HG03039 (cell line): ENCODE results near the gene DHDH.
A peak's percentile ranks its signal among the peaks of the same experiment; 100 is the strongest.

ENCODE experiments used
- ATAC-seq: cut with Tn5 transposase; IDR thresholded peaks from one replicate; pipeline ENCODE4 v1.9.1; 2021; ENCODE audit warnings: mild to moderate bottlenecking, moderate library complexity; ENCODE audit not compliant: unreplicated experiment

The DHDH gene

DNA sequence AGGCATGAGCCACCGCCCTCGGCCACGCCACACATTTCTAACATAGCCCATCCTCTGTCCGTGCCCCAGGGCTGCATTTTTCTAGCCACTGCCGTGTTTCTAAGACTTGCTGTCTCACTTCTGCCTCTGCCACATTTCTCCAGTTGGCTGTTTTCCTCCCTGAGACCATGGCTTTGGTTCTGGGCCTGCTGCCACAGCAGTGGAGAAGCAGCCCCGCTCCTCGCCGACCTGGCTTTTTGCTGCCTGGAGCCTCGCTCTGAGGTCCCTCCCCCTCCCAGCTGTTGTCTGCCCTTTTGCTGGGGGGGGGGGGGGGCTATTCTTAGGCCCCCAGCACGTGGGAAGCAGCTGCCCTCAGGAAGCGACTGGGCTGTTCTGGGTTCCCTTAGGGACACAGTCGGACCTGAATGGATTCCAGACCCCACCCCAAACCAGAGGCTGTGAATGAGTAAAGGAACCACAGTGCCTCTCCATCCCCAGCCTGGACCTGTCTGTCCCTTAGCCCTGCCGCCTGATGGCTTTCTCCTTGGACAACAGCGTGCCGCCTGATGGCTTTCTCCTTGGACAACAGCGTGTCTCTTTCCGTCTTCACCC lies 56.3 kb downstream of the DHDH start:
- ATAC-seq = no peak

GRCh38 chr19:48990400-48990799 lies 56.9 kb downstream of the DHDH start:
- ATAC-seq = no peak

DNA sequence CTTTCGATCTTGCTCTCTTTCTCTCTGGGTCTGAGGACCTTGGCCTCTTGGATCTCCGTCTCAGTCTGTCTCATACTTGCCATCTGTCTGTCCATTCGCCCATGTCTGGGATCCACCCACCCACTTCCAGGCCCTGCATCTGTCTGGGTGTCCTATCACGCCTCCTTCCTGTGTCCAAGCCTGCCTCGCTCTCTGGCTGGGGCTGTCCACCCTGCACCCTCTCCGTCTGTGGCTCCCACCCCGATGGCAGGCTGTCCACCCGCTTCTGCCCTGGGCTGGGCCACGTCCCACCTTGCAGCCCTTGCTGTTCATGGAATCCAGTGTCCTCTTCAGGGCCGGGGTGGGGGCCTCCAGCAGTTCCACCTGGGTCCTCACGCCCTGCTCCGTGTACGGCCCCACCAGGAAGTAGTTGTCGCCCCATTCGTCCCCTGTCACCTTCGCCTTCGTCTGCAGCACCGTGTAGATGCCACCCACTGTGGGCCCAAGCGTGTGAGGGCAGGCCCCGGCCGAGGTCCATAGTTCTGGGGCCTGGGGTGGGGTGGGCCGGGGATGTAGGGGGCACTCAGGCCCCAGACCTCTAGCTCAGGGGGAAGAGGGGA lies 57.6 kb downstream of the DHDH start:
- no peak for ATAC-seq

DNA sequence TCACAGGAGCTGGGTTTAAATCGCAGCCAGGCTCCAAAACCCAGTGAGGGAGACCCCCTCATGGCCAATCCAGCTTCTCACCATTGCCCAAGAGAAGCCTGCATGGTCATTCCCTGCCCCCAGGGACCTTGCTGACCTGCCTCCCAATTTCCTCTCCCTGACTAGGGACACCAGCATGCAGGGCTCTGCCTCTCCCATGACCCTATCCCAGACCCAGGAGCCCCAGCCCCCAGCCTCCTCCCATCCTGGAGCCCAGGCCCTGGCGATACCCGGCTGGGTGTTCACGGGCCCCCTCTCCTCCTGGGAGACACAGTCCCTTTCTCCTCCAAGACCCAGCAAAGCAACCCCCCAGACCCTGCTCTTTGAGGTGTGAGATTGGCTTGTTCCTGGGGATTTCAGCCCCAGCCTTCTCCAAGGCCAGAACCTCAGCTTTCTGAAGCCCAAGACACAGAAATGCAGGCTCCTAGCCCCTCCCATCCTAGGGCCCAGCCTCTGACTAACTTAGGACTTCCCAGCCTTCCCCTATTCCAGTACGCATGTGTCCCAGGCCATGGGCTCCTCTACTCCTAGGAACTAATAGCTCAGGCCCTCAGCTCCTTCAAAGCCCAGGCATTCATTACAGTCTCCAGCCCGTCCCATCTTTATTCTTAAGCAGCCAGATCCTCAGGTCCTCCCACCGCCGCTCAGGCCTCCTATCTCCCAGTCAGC lies 58.5 kb downstream of the DHDH start:
- no peak for ATAC-seq

- no peak for ATAC-seq
Measured at GRCh38 chr19:48992581-48993174, 59.2 kb downstream of the DHDH start.

DNA sequence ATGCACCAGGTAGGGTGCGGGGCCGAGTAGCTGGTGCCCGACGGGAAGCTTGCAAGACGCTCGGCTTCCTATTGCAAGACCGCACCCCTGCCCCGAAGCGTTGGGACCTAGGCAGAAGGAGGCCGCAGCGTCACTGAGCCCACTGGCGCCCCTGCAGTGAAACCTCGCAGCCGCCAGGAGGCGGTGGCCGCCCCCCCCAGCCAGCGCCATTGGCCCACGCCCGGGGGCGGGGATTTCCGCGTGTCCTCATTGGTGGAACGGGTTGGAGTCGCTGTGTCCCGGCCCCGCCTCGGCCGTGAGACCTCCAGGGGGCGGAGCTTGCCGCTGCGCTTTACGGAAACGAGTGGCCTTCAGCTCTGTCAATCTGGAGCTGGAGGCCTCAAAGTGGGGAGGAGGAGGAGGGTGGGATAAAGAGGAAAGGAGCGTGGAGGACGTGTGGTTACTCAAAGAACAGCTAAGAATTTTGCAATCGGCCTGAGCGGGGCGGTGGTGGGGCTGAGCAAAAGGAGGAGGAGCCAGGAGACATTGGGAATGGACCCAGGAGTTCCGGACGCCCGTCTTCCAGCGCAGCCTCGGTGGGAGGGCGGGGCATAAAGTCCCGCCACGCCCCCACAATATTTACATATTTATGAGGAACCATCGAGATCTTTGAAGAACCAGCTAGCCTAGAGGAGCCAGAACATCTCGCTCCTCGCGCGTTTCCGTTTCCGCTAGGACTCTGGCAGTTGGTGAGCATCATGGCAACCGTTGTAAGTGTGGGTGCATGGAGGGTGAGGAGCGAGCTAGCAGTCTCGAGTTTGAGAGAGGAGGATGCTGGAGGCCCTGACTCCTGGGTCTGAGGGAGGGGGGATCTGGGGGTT lies 59.9 kb downstream of the DHDH start, which contains the start of the genes GYS1 and RUVBL2:
Gene GYS1, minus strand, starts transcription at position 135 of the 860 bp plus-strand sequence. CDS start 197 bp downstream, outside the sequence.
Gene RUVBL2, plus strand, starts transcription at position 713 of the 860 bp plus-strand sequence. Its CDS starts 25 bp downstream, at position 738.
- ATAC-seq = peak; percentile 81

DNA sequence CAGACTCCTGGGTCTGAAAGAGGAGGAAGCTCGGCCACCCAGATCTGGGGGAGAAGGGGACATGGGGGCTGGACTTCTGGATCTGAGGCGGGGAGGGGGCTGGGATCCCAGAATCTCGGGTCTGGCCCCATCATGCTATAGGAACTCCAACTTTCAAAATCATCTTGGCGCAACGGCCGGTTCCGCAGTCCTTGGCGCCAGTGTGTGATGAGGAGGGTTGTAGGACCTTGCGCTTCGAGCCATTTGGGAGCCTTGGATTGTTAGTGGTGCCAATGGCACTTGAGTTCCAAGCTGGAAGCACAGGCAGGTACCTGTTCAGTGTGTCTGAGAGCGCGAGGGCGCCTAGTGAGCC lies 60.5 kb downstream of the DHDH start:
- ATAC-seq = no peak
